ENCODE data around the gene ACTRT2.

ACTRT2 gene

DNA sequence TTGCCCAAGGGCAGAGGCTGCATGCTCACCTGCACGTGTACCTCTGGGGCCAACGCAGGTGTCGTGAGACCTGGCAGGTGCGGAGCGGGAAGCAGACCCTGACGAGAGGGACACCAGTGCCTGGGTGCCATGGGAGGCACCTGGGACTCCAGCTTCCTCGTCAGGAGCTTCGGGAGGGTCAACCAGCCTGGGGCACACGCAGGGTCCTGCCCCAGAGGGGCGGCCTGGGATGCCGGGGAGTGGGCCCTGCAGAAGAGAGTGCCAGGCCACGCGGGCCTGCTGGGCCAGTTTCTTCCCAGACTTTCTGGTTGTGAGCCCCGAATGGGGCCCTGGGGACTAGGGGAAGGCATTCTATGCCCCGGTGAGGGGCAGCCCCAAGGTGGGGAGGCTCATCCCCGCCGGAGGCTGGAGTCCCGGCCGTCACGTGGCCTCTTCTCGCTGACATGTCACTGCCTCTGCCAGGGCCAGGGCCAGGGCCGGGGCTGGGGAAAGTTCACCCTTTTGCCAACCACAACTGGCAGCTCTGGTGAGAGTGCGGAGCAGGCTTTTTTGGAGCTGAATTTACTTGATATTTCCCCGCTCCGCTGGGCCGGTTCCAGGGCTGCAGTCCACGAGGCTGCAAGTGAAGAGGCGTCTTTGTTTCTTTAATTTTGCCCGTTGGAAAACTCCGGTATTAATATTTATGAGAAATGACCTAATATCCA lies 38.5 kb upstream of the ACTRT2 start:
- H3K9ac ChIP-seq (ENCODE audit: low read depth, low read length), result no peak overlapping the region
- ATAC-seq (ENCODE audit: insufficient read depth, low read depth), result no peak
- no peak overlapping the region for H2AFZ ChIP-seq (ENCODE audit: low read depth, low read length)
- no peaks in the 10 kb centered on the region for H3K27me3 ChIP-seq (ENCODE audit: insufficient read depth, low read length, poor library complexity)
- no peaks in the 10 kb centered on the region for H3K79me2 ChIP-seq (ENCODE audit: insufficient read depth, low read length)
- no peaks in the 10 kb centered on the region for H3K36me3 ChIP-seq (ENCODE audit: insufficient read depth, low read length)
- no peaks in the 10 kb centered on the region for H3K9me3 ChIP-seq (ENCODE audit: insufficient read depth, low read length, severe bottlenecking)
- H4K20me1 ChIP-seq (ENCODE audit: insufficient read depth, low read length), result no peaks in the 10 kb centered on the region
- no peak for DNase-seq
- TF ChIP-seq EZH2 (IDR thresholded peaks at IDR 0.05; ENCODE audit: borderline replicate concordance, low read depth, low read length, severe bottlenecking), result no peak
- TF ChIP-seq, protein P1, sequence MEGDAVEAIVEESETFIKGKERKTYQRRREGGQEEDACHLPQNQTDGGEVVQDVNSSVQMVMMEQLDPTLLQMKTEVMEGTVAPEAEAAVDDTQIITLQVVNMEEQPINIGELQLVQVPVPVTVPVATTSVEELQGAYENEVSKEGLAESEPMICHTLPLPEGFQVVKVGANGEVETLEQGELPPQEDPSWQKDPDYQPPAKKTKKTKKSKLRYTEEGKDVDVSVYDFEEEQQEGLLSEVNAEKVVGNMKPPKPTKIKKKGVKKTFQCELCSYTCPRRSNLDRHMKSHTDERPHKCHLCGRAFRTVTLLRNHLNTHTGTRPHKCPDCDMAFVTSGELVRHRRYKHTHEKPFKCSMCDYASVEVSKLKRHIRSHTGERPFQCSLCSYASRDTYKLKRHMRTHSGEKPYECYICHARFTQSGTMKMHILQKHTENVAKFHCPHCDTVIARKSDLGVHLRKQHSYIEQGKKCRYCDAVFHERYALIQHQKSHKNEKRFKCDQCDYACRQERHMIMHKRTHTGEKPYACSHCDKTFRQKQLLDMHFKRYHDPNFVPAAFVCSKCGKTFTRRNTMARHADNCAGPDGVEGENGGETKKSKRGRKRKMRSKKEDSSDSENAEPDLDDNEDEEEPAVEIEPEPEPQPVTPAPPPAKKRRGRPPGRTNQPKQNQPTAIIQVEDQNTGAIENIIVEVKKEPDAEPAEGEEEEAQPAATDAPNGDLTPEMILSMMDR (IDR thresholded peaks at IDR 0.05; ENCODE audit: borderline replicate concordance, extremely low read depth, low read length, poor library complexity, severe bottlenecking), result no peak
- H3K4me3 ChIP-seq (ENCODE audit: low read depth in 1 of 2, low read length in 2 of 2), result no peak overlapping the region
- H3K4me1 ChIP-seq (ENCODE audit: insufficient read depth, low read length), result no peaks in the 10 kb centered on the region
- H3K4me2 ChIP-seq (ENCODE audit: insufficient read depth, low read length), result no peak overlapping the region
- no peak overlapping the region for H3K27ac ChIP-seq (ENCODE audit: low read length)

DNA sequence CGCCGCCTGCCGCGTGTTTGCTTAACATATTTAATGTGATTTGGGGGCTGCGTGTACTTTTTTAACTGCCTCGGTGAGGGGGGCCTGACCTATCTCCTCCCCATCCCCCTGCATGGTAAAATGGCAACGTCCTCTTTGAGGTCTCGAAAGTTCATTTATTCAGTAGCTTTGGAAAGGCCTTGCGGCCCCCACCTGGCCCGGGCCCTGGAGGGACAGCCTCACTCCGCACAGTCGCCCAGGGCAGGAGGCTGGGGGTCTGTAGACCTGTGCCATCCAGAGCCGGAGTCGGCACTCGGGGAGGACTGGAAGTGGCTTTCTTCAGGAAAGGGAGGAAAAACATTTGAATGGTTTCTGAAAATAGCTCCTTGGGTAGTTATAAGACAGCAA lies 38.0 kb upstream of the ACTRT2 start:
- no peak for DNase-seq
- H3K27ac ChIP-seq (ENCODE audit: low read length), result no peak overlapping the region

DNA sequence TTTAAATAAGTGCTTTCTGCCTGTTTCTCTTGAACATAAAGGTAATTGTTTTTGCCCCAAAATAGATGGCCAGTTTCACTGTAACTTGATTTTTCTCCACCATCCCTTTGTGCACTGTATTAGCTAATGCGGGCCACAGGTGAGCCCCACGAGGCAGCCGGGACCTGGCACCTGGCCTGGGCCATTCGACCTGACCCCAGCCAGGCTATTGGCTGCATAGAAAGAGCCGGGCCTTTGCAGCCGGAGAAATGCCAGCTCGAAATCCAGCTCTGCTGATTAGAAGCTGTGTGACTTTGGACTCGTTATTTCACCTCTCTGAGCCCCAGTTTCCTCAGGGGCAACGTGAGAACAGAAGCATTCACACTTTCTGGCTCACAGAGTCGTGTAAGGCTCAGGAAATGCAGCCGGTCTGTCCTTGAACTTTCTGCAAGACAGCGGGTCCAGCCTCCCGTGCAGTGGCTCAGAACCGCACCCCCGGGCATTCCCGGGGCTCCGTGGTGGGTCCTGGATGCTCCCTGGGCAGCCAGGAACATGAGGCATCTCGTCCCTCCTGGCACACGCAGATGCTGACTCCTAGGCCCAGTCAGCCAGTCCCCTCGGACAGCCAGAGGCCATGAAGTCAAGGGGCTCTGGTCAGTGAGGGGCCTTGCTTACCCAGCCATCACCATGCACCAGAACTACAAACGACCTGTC lies 37.4 kb upstream of the ACTRT2 start:
- no peak overlapping the region for H3K4me2 ChIP-seq (ENCODE audit: insufficient read depth, low read length)
- no peak overlapping the region for H3K27ac ChIP-seq (ENCODE audit: low read length)
- TF ChIP-seq, protein P1 (IDR thresholded peaks at IDR 0.05; ENCODE audit: borderline replicate concordance, extremely low read depth, low read length, poor library complexity, severe bottlenecking), result no peak
- no peak for TF ChIP-seq EZH2 (IDR thresholded peaks at IDR 0.05; ENCODE audit: borderline replicate concordance, low read depth, low read length, severe bottlenecking)
- no peaks in the 10 kb centered on the region for H3K9me3 ChIP-seq (ENCODE audit: insufficient read depth, low read length, severe bottlenecking)
- no peaks in the 10 kb centered on the region for H3K79me2 ChIP-seq (ENCODE audit: insufficient read depth, low read length)
- no peak overlapping the region for H3K4me3 ChIP-seq (ENCODE audit: low read depth in 1 of 2, low read length in 2 of 2)
- H2AFZ ChIP-seq (ENCODE audit: low read depth, low read length), result no peak overlapping the region
- no peaks in the 10 kb centered on the region for H3K27me3 ChIP-seq (ENCODE audit: insufficient read depth, low read length, poor library complexity)
- no peaks in the 10 kb centered on the region for H3K36me3 ChIP-seq (ENCODE audit: insufficient read depth, low read length)
- DNase-seq (no peak), ATAC-seq (ENCODE audit: insufficient read depth, low read depth) (no peak)
- H4K20me1 ChIP-seq (ENCODE audit: insufficient read depth, low read length), result no peaks in the 10 kb centered on the region
- no peaks in the 10 kb centered on the region for H3K4me1 ChIP-seq (ENCODE audit: insufficient read depth, low read length)
- H3K9ac ChIP-seq (ENCODE audit: low read depth, low read length), result no peak overlapping the region

More for the DNA sequence above, 38.0 kb upstream of the ACTRT2 start:
- no peak overlapping the region for H3K4me2 ChIP-seq (ENCODE audit: insufficient read depth, low read length)
- no peaks in the 10 kb centered on the region for H3K36me3 ChIP-seq (ENCODE audit: insufficient read depth, low read length)
- no peak overlapping the region for H3K4me3 ChIP-seq (ENCODE audit: low read depth in 1 of 2, low read length in 2 of 2)
- H4K20me1 ChIP-seq (ENCODE audit: insufficient read depth, low read length), result no peaks in the 10 kb centered on the region
- no peaks in the 10 kb centered on the region for H3K27me3 ChIP-seq (ENCODE audit: insufficient read depth, low read length, poor library complexity)
- ATAC-seq (ENCODE audit: insufficient read depth, low read depth), result no peak
- TF ChIP-seq, protein P1 (IDR thresholded peaks at IDR 0.05; ENCODE audit: borderline replicate concordance, extremely low read depth, low read length, poor library complexity, severe bottlenecking), result no peak
- TF ChIP-seq EZH2 (IDR thresholded peaks at IDR 0.05; ENCODE audit: borderline replicate concordance, low read depth, low read length, severe bottlenecking), result no peak
- no peak overlapping the region for H2AFZ ChIP-seq (ENCODE audit: low read depth, low read length)
- H3K9me3 ChIP-seq (ENCODE audit: insufficient read depth, low read length, severe bottlenecking), result no peaks in the 10 kb centered on the region
- H3K79me2 ChIP-seq (ENCODE audit: insufficient read depth, low read length), result no peaks in the 10 kb centered on the region
- no peak overlapping the region for H3K9ac ChIP-seq (ENCODE audit: low read depth, low read length)
- H3K4me1 ChIP-seq (ENCODE audit: insufficient read depth, low read length), result no peaks in the 10 kb centered on the region
